CD4-positive, alpha-beta T cell treated with Interleukin-15 for 1 hour (primary cell): ENCODE results near the gene HCRTR1.

Experiments used
- DNase-seq: peaks from one replicate; pipeline ENCODE4 v3.0.0-alpha.2; 2020

HCRTR1 gene

DNA sequence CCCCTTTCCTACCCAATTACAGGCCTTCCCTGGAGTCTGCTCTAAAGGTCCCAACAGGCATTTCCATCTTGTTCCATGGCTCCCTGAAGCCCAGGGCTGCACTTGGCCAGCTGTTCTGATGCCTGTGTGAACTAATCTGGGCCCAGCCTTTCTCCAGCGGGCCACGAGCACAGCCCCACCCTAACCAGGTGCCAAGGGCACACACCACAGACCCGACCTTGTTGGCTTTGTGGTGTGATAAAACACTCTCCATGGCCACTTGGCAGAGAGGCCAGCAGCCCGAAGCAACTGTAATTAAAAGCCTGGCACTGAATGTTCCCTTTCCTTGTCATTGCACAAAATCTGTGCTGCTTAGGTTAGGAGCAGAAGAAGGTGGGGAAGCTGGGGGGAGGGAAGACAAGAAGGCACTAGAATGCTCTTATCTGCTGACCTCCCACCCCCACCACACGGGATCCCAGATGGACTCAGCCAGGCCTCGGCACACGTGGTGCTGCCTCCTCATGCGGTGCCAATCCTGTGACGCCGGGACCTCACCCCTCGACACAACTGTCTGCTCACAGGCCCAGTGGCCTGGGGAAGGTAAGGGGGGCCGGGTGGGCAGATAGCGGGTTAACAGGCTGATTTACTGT, 9.9 kb downstream of the HCRTR1 start:
- no peak for DNase-seq

DNA sequence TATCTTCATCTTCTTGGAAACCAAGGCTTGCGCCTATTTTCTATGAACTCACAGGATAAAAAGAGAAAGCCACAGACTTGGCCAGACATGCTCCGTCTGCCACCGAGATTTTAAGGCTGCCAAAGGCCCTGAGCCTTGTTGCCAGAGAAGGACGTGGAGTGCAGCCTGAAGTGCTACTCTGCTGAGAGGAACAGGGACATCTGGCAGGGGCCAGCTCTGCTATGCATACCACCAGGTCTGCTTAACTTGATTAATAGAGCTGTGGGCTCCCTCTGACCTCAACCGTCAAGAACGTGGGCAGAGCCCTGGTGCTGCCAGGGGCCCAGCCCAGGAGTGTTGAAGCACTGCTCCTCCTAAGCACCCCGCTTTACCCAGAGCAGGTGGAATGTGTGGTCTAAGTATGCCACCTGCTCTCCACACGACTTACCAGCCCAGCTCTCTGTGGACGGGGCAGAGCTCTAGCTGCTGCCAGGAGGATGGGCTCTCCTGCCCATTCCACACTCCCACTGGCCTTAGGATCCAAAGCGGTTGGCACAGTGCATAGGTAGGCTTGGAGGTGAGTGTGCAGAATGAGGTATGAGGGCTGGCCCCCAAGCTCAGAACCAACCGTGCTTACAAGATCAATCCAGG, 10.6 kb downstream of the HCRTR1 start:
- no peak for DNase-seq

DNA sequence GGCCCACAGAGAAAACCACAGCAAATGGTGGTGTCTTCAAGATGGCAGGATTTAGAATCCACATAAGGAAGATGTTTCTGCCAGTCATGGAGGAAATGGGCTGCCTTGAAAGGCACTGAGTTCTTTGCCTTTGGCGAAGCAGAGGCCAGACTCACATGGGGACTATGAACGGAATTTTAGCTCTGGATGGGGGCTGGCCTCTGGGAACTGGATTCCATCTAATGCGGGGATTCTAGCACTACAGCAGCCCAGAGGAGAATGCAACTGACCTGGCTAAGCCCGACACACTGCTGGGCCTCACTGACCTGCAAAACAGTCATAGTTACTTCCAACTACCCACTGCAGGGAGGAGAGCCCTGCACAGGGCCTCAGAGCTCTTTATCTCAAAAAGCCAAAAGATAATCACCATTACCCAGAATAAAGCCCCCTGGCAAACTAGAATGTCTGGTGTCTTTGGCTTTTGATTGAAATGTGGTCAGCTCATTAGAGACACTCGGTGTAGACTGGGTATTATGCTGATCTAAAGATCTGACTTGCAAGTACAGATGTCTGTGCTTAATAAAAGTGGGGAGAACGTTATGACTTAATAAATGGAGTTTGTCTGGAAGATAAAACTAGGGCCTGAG, 11.6 kb downstream of the HCRTR1 start:
- DNase-seq = no peak

DNA sequence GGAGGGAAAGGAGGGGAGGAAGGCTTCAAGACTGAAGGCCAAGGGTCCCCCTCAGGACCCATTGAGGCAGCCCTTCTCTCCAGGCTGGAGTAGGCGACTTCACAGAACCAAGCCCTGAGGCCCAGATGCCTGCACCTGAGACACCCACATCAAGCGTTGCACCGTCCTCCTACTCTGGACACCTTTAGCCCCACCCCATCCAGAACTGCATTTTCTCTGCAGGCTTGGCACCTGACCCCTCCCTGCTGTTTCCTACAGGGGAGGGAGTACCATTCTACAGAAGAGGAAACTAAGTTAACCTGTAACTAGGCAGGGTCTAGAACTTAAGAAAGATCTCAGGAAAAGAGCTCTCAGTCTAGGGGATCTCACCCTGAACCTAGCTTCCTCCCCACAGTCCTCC, 15.2 kb downstream of the HCRTR1 start:
- DNase-seq = no peak

DNA sequence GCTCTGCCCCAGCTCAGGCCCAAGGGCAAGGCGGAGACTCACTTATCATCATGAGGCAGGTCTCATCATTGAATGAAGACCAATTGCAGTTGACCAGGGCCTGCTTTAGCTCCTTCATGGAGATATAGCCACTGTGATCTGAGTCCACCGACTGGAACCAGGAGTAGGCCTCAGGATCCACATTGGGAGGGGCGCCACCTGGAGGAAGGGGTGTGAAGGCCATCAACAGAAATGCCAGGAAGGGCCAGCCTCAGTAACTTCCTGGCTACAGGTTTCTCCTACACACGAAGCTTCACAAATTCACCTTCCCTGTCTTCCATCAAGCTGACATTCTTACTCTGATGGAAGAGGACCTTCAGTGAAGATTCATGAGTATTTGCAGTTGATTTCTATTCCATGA, 15.6 kb downstream of the HCRTR1 start:
- no peak for DNase-seq

DNA sequence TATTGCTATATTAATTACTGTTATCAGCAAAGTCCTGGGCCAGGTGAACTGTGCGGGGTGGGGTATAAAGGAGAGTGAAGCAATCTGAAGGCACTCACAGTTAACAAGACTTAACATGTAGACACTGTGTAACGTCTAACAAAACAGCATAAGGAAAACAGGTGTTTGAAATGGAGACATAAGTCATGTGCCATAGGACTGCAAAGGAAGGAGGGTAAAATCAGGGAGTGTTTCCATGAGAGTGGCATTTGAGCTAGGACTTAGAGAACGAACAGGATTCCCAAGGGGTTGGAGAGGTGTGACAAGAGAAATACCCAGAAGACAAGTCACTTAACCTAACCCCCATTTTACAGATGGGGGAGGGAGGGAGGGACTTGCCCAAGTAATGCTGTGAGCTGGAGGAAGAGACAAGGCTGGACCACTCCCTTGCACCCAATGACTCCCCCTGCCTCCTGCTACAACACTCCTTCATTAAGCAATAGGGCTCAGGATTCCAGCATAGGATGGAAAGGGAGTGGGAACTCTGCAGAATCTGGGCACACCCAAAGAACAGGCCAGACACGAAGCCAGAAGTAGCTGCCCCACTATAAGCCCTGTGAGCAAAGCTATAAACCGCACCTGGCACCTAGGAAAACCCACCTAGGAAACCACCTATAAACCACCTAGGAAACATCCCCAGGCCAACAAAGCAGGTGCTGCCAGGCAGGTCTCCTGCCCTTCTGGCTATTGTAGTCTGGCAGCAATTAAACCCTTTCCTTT, 20.6 kb downstream of the HCRTR1 start:
- DNase-seq = no peak

DNA sequence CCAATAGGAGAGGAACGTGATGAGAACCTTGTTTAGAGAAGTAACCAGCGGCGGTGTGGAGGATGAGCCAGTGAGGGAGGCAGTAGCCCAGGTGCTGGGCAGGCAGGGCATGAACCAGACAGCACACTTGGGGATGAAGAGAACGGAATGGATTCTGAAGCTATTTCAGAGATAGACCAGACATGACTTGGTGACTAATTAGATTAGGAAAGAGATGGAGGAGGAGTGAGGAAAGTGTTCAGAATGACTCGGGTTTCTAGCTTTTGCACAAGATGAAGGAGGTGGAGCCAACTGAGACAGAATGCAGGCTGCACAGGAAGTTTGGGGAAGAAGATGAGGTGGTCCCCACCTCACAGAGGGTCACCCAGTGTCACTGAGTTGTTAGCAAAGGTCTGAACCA, 22.1 kb downstream of the HCRTR1 start:
- no peak for DNase-seq

DNA sequence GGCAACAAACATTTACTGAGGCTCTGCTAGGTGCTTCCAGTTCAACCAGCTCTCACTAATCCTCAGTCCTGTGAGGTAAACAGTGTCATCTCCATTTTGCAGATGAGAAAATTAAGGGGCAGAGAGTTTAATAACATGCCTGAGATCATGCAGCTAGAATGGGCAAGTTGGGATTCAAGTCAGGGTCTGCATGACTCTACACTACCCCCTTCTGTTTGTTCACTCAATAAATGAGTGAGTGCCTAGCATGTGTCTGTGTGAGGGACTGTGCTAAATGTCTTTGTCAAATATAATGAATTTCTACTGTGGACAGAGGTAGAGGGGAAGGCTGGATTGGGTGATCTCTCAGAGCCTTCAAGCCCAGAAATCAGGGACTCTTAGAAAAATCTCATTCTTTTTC, 22.7 kb downstream of the HCRTR1 start:
- no peak for DNase-seq

DNA sequence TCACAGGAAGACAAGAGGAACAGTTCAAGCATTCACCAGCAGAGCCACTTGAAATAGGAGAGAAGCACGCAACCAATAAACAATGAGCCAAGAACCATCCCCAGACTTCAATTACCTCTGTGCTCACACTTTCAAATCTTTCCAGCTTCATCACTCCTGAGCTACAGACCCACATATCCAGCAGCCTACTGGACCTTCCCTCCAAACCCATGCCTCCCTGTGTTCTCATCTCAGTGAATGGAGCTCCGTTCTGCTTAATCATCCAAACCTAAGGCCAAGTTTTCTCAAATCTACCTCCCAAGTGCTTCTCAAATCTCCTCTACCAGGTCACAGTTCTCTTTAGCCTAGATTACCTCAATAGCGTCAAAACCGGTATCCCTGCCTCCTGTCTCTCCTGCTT, 23.5 kb downstream of the HCRTR1 start:
- no peak for DNase-seq

DNA sequence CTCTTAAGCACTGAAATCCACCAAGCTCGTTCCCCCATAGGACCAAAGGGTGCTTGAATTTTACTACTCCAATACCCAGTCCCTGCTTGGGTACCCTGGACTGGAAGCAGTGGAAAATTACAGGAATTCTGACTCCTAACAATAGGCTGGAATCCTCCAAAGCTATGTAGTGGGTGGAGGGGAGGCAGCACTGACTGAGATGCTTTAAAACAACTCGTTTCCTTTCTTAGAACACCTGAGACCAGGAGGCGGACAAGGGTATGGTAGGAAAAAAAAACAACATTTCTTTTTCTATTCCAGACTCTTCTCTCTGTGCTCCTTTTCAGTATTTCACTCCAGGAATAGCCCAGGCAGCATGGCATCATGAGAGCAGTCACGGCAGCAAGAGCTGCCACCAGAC, 24.9 kb downstream of the HCRTR1 start:
- DNase-seq = no peak

DNA sequence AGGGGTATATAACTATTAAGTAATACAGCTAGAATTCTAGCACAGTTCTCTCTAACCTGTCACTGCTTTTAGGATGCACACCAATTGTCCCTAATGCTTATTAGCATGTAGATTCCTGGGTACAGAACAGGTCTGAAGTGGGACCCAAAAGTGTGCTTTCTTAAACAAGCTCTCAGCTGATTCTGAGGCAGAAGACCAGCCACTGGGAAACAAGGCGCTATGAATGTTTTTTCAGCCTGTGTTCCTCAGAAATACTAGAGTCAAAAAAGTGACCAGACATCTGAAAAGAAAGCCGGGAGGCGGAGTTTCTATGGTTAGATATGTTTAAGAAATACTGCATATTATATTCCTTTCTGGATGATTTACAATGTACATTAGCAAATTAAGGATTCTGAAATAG, 25.4 kb downstream of the HCRTR1 start:
- no peak for DNase-seq

DNA sequence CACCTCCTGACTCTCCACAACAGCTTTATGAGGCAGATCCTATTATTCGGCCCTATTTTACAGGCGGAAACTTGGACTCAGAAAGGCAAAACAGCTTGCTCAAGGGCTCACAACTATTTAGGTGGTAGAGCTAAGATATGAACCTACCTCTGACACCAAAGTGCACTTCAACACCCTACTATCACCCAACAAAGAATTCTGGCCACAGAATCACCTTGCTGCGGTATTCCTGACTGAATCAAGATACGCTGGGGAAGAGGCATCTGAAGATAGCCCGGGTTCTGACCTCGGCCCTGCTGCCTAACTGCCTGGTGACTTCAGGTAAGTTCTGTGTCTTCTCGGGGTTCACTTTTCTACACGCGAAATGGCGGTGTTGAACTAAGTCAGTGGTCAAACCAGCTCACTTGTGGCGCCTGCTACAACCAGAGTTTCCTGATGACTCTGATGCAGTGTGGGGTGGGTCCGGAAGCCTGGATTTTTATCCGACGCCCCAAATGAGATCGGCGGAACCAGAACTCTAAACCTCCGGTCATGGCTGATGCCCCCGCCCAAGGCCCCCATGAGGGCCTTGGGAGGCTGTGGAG, 26.6 kb downstream of the HCRTR1 start:
- DNase-seq = no peak

DNA sequence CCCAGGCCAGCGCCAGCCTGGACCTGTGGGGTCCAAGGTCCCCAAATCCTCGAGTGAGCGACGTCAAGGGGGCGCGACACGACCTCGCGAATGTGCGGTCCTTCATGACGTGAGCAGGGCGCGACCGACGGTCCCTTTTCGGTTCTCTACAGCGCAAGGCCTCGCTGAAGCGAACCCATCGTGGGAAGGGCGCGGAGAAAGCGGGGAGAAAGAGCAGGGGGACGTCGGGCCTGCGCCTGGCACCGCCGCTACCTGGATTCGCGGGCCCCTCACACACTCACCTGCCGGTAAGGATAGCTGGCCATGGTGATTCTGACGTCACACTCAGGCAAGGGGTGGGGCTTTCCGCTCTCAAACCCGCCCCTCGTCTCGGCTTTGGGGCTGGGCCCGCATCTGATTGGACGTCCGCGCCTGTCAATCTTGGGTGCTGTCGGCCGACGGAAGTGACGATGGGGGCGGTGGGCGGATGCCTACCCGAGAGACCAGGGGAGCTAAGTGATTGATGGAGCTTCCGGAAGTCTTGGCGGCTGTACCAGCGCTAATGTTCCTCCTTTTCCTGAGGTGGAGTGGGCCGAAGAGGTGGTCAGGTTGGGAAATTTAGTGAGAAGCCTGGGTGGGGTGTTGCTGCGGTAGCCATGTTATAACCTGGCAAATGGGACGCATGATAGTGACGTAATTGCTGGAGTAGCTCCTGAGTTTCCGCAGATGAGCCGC, 27.2 kb downstream of the HCRTR1 start, which contains the start of gene PEF1:
Gene PEF1, minus strand, starts transcription at position 317 of the 714 bp plus-strand sequence. Its CDS starts 12 bp downstream, at position 305.
- DNase-seq = peak; percentile 98

DNA sequence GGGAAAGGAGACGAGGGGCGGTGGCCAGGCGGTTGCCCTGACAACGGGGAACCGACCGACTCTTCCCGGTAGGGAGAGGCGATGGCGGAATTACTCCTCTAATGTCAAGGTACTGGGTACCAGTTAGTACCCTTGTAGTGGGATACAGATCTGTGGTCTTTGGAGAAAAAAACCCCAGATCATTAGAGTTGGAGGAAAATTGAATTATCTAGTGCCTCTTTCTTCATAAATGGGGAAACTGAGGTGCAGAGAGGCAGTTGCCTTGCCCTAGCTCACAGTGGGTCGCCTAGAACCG, 27.7 kb downstream of the HCRTR1 start:
- no peak for DNase-seq

DNA sequence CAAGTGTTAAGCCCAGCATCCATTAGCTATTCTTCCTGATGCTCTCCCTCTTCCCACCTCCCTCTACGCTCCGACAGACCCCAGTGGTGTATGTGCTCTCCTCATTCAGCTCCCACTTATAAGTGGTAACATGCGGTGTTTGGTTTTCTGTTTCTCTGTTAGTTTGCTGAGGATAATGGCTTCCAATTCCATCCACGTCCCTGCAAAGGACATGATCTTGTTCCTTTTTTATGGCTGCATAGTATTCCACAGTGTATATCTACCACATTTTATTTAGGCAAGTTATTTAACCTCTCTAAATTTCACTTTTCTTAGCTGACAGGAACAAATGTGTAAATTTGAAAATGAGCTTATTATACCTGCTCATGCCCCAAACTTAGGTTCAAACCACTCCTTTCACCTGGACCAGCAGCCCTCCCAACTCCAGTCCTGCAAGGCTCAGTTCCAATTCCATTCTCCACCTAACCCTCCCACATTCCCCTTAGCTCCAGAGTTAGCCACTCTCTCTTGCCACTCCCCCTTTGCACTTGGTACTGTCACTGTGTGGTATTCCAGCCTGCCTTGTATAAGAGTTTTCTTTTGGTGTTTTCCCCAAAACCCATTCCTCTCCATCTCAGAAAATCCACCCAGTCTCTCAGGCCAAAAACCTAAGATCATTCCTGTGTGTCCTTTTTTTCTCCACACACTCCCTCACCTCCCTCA, 28.9 kb downstream of the HCRTR1 start:
- no peak for DNase-seq

DNA sequence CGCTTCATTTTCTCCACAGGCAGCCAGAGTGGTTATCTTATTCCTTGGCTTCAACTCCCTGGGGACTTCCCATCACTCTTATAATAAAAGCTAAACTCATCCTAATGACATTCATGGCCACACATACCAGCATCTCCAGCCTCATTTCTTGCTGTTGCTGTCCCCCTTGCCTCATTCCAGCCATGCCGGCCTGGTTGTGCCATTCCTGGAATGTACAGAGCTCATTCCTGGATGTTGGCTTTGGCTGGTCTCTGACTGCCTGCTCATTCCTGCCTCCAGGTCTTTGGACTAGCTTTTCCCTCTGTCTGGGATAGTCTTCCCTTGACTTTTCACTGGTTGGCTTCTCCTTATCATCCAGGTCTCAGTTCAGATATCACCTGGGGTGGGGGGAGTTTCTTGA, 29.6 kb downstream of the HCRTR1 start:
- no peak for DNase-seq

DNA sequence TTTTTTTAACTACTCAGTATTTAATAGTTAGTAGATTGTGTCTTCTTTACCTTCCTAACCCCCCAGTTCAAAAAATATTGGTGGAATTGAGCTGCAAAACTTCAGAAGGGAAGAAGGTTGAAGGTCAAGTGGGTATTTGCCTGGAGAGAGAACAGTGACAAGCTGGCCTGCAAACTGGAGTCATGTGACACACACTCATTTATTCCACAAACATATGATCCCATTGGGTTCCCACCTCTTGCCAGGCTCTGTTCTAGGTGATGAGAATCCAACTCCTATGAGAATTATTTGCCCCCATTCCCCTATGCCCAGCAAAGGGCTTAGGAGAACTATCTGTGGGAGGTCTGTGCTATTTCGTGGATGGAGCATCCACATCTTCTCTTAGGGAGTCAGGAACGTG, 30.7 kb downstream of the HCRTR1 start:
- DNase-seq = no peak

DNA sequence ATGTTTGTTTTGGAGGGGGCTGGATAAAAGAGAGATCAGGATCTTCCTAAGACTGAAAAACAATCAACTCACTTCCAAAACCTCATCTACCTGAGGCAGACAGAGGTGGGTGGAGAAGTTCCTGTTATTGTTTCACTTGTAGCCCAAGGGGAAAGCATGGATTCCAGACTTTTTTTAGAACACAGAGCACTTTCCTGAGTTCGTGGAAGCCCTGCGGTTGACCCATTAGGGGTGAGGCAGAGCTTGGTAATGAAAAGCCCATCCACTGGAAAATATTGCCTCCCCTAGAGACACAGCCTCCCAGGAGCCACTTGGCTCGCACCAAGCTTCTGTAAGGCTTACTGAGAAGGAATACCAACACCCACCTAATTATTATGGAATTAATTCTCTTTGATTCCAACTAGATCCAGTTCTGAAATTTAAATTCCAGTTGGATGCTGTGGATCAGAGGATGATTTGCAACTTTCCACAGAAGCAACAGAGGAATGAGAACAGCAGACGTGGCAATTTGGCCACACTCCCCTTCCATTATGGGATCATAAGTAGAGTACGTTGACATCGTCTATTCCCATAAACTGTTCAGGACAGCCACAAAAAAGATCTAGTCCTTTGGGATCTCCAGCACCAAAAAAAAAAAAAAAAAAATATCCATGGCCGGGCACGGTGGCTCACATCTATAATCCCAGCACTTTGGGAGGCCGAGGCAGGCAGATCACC, 31.3 kb downstream of the HCRTR1 start:
- DNase-seq = no peak

DNA sequence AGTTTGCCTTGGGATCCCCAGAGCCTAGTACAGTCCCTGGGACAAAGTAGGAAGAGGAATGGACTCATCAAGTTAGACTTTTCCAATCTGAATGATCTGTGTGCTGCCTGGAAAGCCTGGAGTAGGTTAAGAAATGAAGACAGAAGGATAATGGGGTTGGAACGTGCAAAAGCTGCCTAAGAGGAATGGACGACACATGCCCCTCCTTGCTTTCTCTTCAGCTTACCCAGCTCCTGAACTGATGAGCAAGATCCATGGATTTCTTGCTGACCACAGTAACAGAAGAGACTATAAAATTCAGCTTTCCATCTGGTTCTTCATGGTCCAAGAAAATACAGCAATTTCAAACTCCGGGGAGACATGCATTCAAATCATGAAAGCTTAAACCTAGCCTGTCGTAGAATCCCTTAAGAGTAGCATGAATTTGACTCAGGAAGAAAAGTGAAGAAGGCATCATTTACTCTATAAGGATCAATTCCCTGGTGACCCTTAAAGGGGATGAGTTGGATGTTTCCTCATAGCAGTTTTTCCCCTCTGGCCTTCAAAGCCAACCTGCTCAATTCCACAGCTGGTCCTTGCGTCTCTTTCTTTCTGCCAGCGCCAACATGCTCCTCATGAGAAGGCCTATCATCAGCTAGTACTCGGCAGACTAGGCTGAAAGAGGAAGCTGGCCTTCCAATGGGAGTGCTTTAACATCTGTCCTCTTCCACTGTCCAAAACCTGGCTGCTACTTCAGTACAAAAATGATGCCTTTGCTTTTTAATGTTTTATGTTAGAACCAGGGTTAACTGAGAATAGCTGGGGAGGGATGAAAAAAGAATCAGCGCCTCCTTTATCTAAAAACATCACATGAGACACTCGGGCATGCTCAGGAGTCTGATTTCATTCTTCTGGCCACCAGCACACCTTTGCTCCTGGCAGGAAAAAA, 32.9 kb downstream of the HCRTR1 start:
- DNase-seq = no peak

DNA sequence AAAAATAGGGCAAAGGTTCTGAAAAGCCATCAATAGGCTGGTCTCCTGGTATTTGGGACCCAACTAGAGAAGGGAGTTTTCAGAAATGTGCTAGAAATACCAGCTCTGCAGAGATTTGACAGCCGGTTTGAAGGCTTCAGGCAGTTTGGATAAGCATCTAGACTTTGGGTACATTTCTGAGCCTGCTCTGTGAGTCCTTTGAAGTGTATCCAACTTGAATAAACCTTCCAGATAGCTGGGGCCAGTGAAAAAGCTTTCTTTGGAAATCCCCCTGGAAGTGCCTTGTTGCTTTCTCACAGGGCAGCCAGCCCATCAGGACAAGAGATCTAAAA, 33.6 kb downstream of the HCRTR1 start:
- no peak for DNase-seq

DNA sequence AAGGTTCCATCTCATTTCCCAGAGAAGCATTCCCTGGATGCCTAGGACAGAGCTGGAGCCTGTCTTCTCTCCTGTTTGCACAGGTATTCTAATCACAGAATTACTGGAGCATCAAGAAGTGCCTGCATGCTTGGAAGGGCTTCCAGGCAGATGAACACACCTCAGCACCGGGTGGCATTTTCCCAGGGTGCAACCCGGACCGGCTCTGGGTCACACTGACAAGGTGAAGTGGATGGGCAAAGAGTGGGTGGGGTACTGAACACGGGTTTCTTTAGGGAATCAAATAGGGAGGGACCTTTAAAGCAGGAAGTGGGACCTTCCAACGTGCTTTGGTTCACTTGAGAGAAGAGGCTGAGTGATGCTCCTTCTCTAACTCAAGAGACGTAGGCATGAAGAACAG, 34.3 kb downstream of the HCRTR1 start:
- DNase-seq = no peak
